GM21717 (cell line): Measurements from ENCODE around the gene CEP170.
"Not testable (repeated sequence)": the region's sequence is repeated elsewhere in the genome, so short reads cannot be mapped to it uniquely, and the experiment has no call there.

ENCODE experiments used
- ATAC-seq: cut with Tn5 transposase; IDR thresholded peaks from one replicate; pipeline ENCODE4 v1.9.1; 2021; ENCODE audit warnings: mild to moderate bottlenecking, moderate library complexity; ENCODE audit not compliant: unreplicated experiment

CEP170 gene

GRCh38 chr1:243087368-243087767 is 167.7 kb downstream of the CEP170 start:
- ATAC-seq = not testable (repeated sequence)
